A673 (cell line): ENCODE results near the gene UBE2A. TPM values are rescaled to one million over a fixed set of nuclear protein-coding genes. Genes with fewer than 3 reads are reported as not detected.
A peak's percentile ranks its signal among the peaks of the same experiment; 100 is the strongest.

Source experiments
- BruUV-seq: library from RNA; stranded (reverse); fragments of 400-500 nt; replicated peaks from 2 replicates; lab custom pipeline; 2021; lab: Mats Ljungman, UMichigan
- CTCF ChIA-PET: fragments of 300-600 bp; sonication (Branson Sonifier 250); formaldehyde crosslinking; loops from one replicate; lab custom pipeline; 2022; ENCODE audit warnings: antibody characterized with exemption; lab: Charles Lee
- POLR2A ChIA-PET: fragments of 300-600 bp; sonication (Branson Sonifier 250); formaldehyde crosslinking; loops from one replicate; lab custom pipeline; 2022; ENCODE audit warnings: antibody characterized with exemption; ENCODE audit not compliant: low non-redundant PET; lab: Charles Lee
- DNase-seq: peaks from one replicate; pipeline ENCODE4 v3.0.0-alpha.2; 2015; ENCODE audit warnings: low spot score
- H3K27ac ChIP-seq: fragments of 200-600 bp; sonication (generic); 2 replicates; pipeline ENCODE4 v1.5.1; 2016; ENCODE audit warnings: mixed run types, low read depth, mild to moderate bottlenecking, mixed read lengths, antibody characterized with exemption, low read length; ENCODE audit not compliant: poor library complexity, severe bottlenecking
- H3K27me3 ChIP-seq: fragments of 200-600 bp; sonication (generic); replicated peaks from 2 replicates; pipeline ENCODE4 v1.6.1; 2017; ENCODE audit warnings: mixed run types, low read depth, mild to moderate bottlenecking, mixed read lengths, antibody characterized with exemption, low read length; ENCODE audit not compliant: insufficient read depth, poor library complexity
- H3K36me3 ChIP-seq: fragments of 200-600 bp; sonication (generic); 2 replicates; pipeline ENCODE4 v1.6.1; 2016; ENCODE audit warnings: mixed run types, mild to moderate bottlenecking, mixed read lengths, antibody characterized with exemption, low read length; ENCODE audit not compliant: insufficient read depth, poor library complexity, severe bottlenecking
- H3K4me1 ChIP-seq: fragments of 200-600 bp; sonication (generic); 2 replicates; pipeline ENCODE4 v1.6.1; 2017; ENCODE audit warnings: mixed run types, mild to moderate bottlenecking, mixed read lengths, antibody characterized with exemption, low read length; ENCODE audit not compliant: insufficient read depth, poor library complexity, severe bottlenecking
- H3K4me3 ChIP-seq: fragments of 200-600 bp; sonication (generic); 2 replicates; pipeline ENCODE4 v1.5.1; 2016; ENCODE audit warnings: low read depth, mixed run types, mild to moderate bottlenecking, mixed read lengths, low read length; ENCODE audit not compliant: poor library complexity, severe bottlenecking
- H3K9me3 ChIP-seq: fragments of 200-600 bp; sonication (generic); 2 replicates; pipeline ENCODE4 v1.6.1; 2016; ENCODE audit warnings: mixed run types, low read depth, mild to moderate bottlenecking, mixed read lengths, antibody characterized with exemption, low read length; ENCODE audit not compliant: poor library complexity, severe bottlenecking
- CTCF ChIP-seq: fragments of 300-800, 200-600 bp; sonication (generic); conservative IDR thresholded peaks from 2 replicates; pipeline ENCODE4 v1.5.1; 2017; ENCODE audit warnings: low read depth, mild to moderate bottlenecking, antibody characterized with exemption, low read length, moderate library complexity, mixed read lengths
- EZH2 ChIP-seq: fragments of 200-600 bp; sonication (generic); IDR thresholded peaks from 2 replicates; pipeline ENCODE4 v1.6.1; 2017; ENCODE audit warnings: borderline replicate concordance, low read depth, mild to moderate bottlenecking, mixed read lengths, antibody characterized with exemption, low read length; ENCODE audit not compliant: poor library complexity, severe bottlenecking
- intact Hi-C: fragments of 100-400 bp; cut with micrococcal nuclease; formaldehyde crosslinking; loops from one replicate; pipeline ENCODE4 v1.10.0; 2022; ENCODE audit not compliant: unreplicated experiment
- total RNA-seq: library from RNA; stranded (reverse); gene quantifications from 2 replicates; pipeline ENCODE4 v1.2.3, GENCODE V29; 2021

Gene UBE2A
- total RNA-seq, 1 experiment from 2014 or later, result 85.3 TPM

- no peak for DNase-seq
- Histone ChIP-seq H3K27ac (peak overlapping the region; percentile 94), H3K4me3 (peak overlapping the region; percentile 69), H3K4me1 (no peaks in the 10 kb centered on the region), H3K36me3 (peaks cover 5% of the 10 kb centered on the region), H3K27me3 (no peaks in the 10 kb centered on the region), H3K9me3 (no peaks in the 10 kb centered on the region)
- intact Hi-C loops, result no loop called here
- CTCF ChIA-PET, result no interaction called here
- TSS peak; percentile 49 for BruUV-seq
- TF ChIP-seq EZH2 (no peak), CTCF (no peak)
- POLR2A ChIA-PET, result no interaction called here
Observed at GRCh38 chrX:119604766-119605463, 30.6 kb downstream of the UBE2A start.

DNA sequence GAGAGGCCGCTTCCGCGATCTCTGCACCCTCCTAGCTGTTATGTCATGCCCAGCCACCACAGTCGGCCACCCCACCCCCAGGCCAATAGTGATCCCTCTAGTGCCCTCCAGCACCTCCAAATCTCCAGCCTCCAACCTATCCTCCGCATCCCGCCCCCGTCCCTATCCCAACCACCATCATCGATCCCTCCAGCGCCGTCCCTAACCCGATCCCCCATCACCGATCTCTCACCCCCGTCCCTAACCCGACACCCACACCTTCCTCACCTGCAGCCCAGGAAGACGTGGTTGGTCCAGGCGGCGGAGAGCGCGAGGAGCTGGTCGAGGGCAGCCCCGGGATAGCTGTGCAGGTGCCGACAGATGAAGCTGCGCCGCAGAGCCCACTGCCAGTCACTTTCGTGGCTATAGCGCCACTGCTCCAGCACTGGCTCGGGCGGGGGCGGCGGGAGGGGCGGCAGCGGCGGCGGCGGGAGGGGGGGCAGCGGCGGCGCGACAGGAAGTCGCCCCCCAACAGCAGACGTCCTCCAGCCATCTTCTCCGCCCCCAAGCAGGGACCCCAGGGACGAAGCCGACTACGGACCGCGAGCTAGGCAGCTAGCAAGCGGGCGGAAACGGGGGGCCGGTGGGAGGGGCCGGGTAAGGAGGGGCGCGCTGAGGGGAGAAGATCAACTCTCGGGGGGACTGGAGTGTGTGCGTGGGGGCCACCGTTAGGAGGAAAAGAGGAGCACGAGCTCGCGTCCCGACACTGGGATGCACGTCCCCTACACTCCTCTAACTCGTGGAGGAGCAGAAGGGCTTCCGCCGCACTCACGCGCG lies 31.3 kb downstream of the UBE2A start:
- H3K27ac ChIP-seq, result peak overlapping the region; percentile 94
- H3K4me1 ChIP-seq, result no peaks in the 10 kb centered on the region
- H3K9me3 ChIP-seq, result no peaks in the 10 kb centered on the region
- ChIA-PET CTCF (interaction anchor here (0.7 kb wide), 1 partner anchor 137 kb away, joined by 11 read pairs; the partner anchor contains the start of gene SLC25A5), POLR2A (interaction anchor here (0.5 kb wide), 1 partner anchor 12 kb away, joined by 3 read pairs; no protein-coding TSS in a partner anchor)
- intact Hi-C loops, result no loop called here
- peaks cover 3% of the 10 kb centered on the region for H3K36me3 ChIP-seq
- peak; percentile 23 for DNase-seq
- H3K4me3 ChIP-seq, result peak overlapping the region; percentile 69
- H3K27me3 ChIP-seq, result no peaks in the 10 kb centered on the region
- TF ChIP-seq CTCF (no peak), EZH2 (no peak)
- BruUV-seq, result no TSS peak

- peak; percentile 95 for DNase-seq
- Histone ChIP-seq H3K9me3 (no peaks in the 10 kb centered on the region), H3K27ac (peak within 1 kb of the TSS; percentile 94), H3K36me3 (no peaks in the 10 kb centered on the region), H3K4me1 (no peaks in the 10 kb centered on the region), H3K4me3 (peak within 1 kb of the TSS; percentile 69), H3K27me3 (no peaks in the 10 kb centered on the region)
- no TSS peak for BruUV-seq
- CTCF ChIA-PET, result no interaction called here
- POLR2A ChIA-PET, result no interaction called here
- intact Hi-C loops, result no loop called here
- TF ChIP-seq CTCF (no peak), EZH2 (no peak)
Observed at GRCh38 chrX:119606280-119607017, 32.1 kb downstream of the UBE2A start, which contains the start of gene NKRF. Gene NKRF, minus strand, starts transcription at chrX:119606424.
